A549 (cell line): ENCODE measurements around the gene COPS4.

Source experiments
- CEBPB ChIP-seq, 2 experiments: fragments of >200 bp in 1 of 2; sonication (Bioruptor Twin) in 1 of 2; formaldehyde crosslinking in 1 of 2; IDR thresholded peaks; 2 replicates each; pipeline ENCODE4 v1.6.1; 2012 to 2016
- HOXA7 ChIP-seq: fragments of 250-450 bp; sonication (Bioruptor Pico); IDR thresholded peaks from 2 replicates; pipeline ENCODE4 v1.5.0; 2020; ENCODE audit warnings: mild to moderate bottlenecking, moderate library complexity
- RAD21 ChIP-seq, 2 experiments: fragments of >200 bp in 1 of 2; sonication (Bioruptor Twin) in 1 of 2; formaldehyde crosslinking in 1 of 2; IDR thresholded peaks in 1 of 2; conservative IDR thresholded peaks in 1 of 2; 2 replicates in 1 of 2; 3 replicates in 1 of 2; pipeline ENCODE4 v1.6.1; 2012 to 2018; ENCODE audit warnings: inconsistent platforms in 1 of 2
- TF ChIP-seq, protein P1 (sequence below): fragments of 150-350 bp; IDR thresholded peaks from 2 replicates; pipeline ENCODE4 v1.6.1; 2014; ENCODE audit warnings: low read depth, mild to moderate bottlenecking, low read length
- TF ChIP-seq, protein P2 (sequence below): fragments of >200 bp; sonication (Bioruptor Twin); formaldehyde crosslinking; IDR thresholded peaks from 3 replicates; pipeline ENCODE4 v1.5.1; 2016

DNA sequence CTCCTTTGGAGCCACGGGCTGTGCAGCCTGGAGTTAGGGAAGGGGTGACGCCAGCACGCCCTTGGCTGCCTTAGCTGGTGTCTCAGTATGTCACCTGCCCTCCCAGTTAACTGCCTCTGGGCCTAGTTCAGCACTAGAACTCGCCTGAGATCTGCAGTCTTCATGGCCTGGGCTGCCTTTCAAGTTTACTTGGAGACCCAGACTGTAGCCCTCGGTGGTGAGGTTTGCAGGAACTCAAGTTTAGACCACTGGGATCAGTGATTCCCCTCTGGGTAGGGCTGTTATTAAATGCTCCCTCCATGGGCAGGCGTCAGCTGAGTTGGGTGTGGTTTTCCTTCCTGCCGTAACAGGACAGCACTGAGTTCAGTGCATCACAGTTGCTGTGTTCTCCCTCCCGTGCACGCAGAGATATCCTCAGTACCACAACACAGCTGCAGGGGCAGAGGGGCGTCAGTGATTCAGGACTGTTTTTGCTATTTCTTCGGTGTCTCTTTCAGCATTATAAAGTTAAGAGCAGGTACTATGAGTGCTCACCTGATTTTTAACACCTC lies 49.0 kb downstream of the COPS4 start:
- TF ChIP-seq HOXA7 (no peak), RAD21 (conservative IDR thresholded peaks at IDR 0.05 in 1 of 2, IDR thresholded peaks at IDR 0.05 in 1 of 2) (no peak), CEBPB (IDR thresholded peaks at IDR 0.05) (no peak)
- TF ChIP-seq, protein P1, sequence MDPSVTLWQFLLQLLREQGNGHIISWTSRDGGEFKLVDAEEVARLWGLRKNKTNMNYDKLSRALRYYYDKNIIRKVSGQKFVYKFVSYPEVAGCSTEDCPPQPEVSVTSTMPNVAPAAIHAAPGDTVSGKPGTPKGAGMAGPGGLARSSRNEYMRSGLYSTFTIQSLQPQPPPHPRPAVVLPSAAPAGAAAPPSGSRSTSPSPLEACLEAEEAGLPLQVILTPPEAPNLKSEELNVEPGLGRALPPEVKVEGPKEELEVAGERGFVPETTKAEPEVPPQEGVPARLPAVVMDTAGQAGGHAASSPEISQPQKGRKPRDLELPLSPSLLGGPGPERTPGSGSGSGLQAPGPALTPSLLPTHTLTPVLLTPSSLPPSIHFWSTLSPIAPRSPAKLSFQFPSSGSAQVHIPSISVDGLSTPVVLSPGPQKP: no peak
- TF ChIP-seq, protein P2, sequence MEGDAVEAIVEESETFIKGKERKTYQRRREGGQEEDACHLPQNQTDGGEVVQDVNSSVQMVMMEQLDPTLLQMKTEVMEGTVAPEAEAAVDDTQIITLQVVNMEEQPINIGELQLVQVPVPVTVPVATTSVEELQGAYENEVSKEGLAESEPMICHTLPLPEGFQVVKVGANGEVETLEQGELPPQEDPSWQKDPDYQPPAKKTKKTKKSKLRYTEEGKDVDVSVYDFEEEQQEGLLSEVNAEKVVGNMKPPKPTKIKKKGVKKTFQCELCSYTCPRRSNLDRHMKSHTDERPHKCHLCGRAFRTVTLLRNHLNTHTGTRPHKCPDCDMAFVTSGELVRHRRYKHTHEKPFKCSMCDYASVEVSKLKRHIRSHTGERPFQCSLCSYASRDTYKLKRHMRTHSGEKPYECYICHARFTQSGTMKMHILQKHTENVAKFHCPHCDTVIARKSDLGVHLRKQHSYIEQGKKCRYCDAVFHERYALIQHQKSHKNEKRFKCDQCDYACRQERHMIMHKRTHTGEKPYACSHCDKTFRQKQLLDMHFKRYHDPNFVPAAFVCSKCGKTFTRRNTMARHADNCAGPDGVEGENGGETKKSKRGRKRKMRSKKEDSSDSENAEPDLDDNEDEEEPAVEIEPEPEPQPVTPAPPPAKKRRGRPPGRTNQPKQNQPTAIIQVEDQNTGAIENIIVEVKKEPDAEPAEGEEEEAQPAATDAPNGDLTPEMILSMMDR: no peak
